Measurements from ENCODE around the gene CNIH1.

CNIH1 gene

GRCh38 chr14:54472315-54472714, 31.1 kb upstream of the CNIH1 start:
- no peak for TF ChIP-seq CTCF (IDR thresholded peaks at IDR 0.05)

GRCh38 chr14:54471641-54472040, 30.5 kb upstream of the CNIH1 start:
- peaks cover 29% of the 10 kb centered on the region for H3K36me3 Mint-ChIP-seq (ENCODE audit: low read depth)
- peak overlapping the region; percentile 36 for H3K27ac Mint-ChIP-seq
- H3K9me3 Mint-ChIP-seq = peaks cover 15% of the 10 kb centered on the region
- peaks cover 9% of the 10 kb centered on the region for H3K27me3 Mint-ChIP-seq (ENCODE audit: low read depth, poor library complexity)
- no peak for DNase-seq
- H3K4me3 Mint-ChIP-seq = no peak overlapping the region
- H3K4me1 Mint-ChIP-seq = no peaks in the 10 kb centered on the region
- no peak for TF ChIP-seq CTCF (IDR thresholded peaks at IDR 0.05)

More at GRCh38 chr14:54472315-54472714, 31.1 kb upstream of the CNIH1 start:
- Mint-ChIP-seq H3K4me3 (no peak overlapping the region), H3K4me1 (no peaks in the 10 kb centered on the region), H3K9me3 (peaks cover 8% of the 10 kb centered on the region), H3K36me3 (ENCODE audit: low read depth) (peaks cover 27% of the 10 kb centered on the region), H3K27ac (peak overlapping the region; percentile 8), H3K27me3 (ENCODE audit: low read depth, poor library complexity) (peaks cover 6% of the 10 kb centered on the region)
- no peak for DNase-seq

GRCh38 chr14:54470701-54471100, 29.5 kb upstream of the CNIH1 start:
- TF ChIP-seq CTCF (IDR thresholded peaks at IDR 0.05) = no peak
- Mint-ChIP-seq H3K4me3 (no peak overlapping the region), H3K27me3 (ENCODE audit: low read depth, poor library complexity) (peaks cover 9% of the 10 kb centered on the region), H3K9me3 (peaks cover 21% of the 10 kb centered on the region), H3K27ac (no peak overlapping the region), H3K36me3 (ENCODE audit: low read depth) (peaks cover 24% of the 10 kb centered on the region), H3K4me1 (peaks cover 3% of the 10 kb centered on the region)
- no peak for DNase-seq

GRCh38 chr14:54467280-54467679, 26.1 kb upstream of the CNIH1 start:
- Mint-ChIP-seq H3K4me3 (no peak overlapping the region), H3K9me3 (peaks cover 21% of the 10 kb centered on the region), H3K4me1 (peaks cover 8% of the 10 kb centered on the region), H3K27me3 (ENCODE audit: low read depth, poor library complexity) (peaks cover 7% of the 10 kb centered on the region), H3K27ac (no peak overlapping the region), H3K36me3 (ENCODE audit: low read depth) (peaks cover 20% of the 10 kb centered on the region)
- no peak for DNase-seq
- no peak for TF ChIP-seq CTCF (IDR thresholded peaks at IDR 0.05)

- Mint-ChIP-seq H3K4me1 (peaks cover 8% of the 10 kb centered on the region), H3K9me3 (peaks cover 22% of the 10 kb centered on the region), H3K27me3 (ENCODE audit: low read depth, poor library complexity) (peaks cover 7% of the 10 kb centered on the region), H3K4me3 (no peak overlapping the region), H3K27ac (peak overlapping the region; percentile 89), H3K36me3 (ENCODE audit: low read depth) (peaks cover 20% of the 10 kb centered on the region)
- TF ChIP-seq CTCF (IDR thresholded peaks at IDR 0.05) = no peak
- DNase-seq = no peak
Measured at GRCh38 chr14:54465654-54466053, 24.5 kb upstream of the CNIH1 start.

GRCh38 chr14:54462048-54462447, 20.9 kb upstream of the CNIH1 start:
- no peak for TF ChIP-seq CTCF (IDR thresholded peaks at IDR 0.05)

More at GRCh38 chr14:54462048-54462447, 20.9 kb upstream of the CNIH1 start:
- Mint-ChIP-seq H3K9me3 (peaks cover 37% of the 10 kb centered on the region), H3K4me3 (no peak overlapping the region), H3K36me3 (ENCODE audit: low read depth) (peaks cover 11% of the 10 kb centered on the region), H3K4me1 (peaks cover 8% of the 10 kb centered on the region), H3K27ac (no peak overlapping the region), H3K27me3 (ENCODE audit: low read depth, poor library complexity) (peaks cover 7% of the 10 kb centered on the region)
- DNase-seq = no peak
